OCI-LY7 (cell line): ENCODE results near the gene CYP1B1. TPM values are rescaled to one million over a fixed set of nuclear protein-coding genes. Genes with fewer than 3 reads are reported as not detected.

Experiments used
- BruUV-seq: library from RNA; stranded (reverse); fragments of 400-500 nt; replicated peaks from 2 replicates; lab custom pipeline; 2021; lab: Mats Ljungman, UMichigan
- CTCF ChIA-PET: fragments of 300-600 bp; sonication (Branson Sonifier 250); formaldehyde crosslinking; loops from one replicate; lab custom pipeline; 2022; ENCODE audit warnings: antibody characterized with exemption; ENCODE audit not compliant: unreplicated experiment; lab: Charles Lee
- POLR2A ChIA-PET: fragments of 300-600 bp; sonication (Branson Sonifier 250); formaldehyde crosslinking; loops from one replicate; lab custom pipeline; 2022; ENCODE audit warnings: antibody characterized with exemption; lab: Charles Lee
- DNase-seq: peaks from one replicate; pipeline ENCODE4 v3.0.0-alpha.2; 2015; ENCODE audit warnings: low spot score
- H2AFZ ChIP-seq: fragments of 200-600 bp; sonication (generic), shearing (Covaris generic); 2 replicates; pipeline ENCODE4 v1.6.1; 2014; ENCODE audit warnings: mild to moderate bottlenecking, antibody characterized with exemption, low read length, moderate library complexity
- H3K27ac ChIP-seq: fragments of 200-600 bp; sonication (generic); 2 replicates; pipeline ENCODE4 v1.5.1; 2014; ENCODE audit warnings: mixed run types, low read depth, mild to moderate bottlenecking, moderate library complexity, low read length, inconsistent platforms; ENCODE audit not compliant: poor library complexity, severe bottlenecking
- H3K36me3 ChIP-seq: fragments of 200-600 bp; sonication (generic); 2 replicates; pipeline ENCODE4 v1.6.1; 2014; ENCODE audit warnings: mild to moderate bottlenecking, antibody characterized with exemption, low read length, moderate library complexity, mixed read lengths; ENCODE audit not compliant: insufficient read depth
- H3K4me1 ChIP-seq: fragments of 200-600 bp; sonication (generic); 2 replicates; pipeline ENCODE4 v1.5.1; 2014; ENCODE audit warnings: mild to moderate bottlenecking, low read length; ENCODE audit not compliant: insufficient read depth, poor library complexity, severe bottlenecking
- H3K4me2 ChIP-seq: fragments of 200-600 bp; sonication (generic); 2 replicates; pipeline ENCODE4 v1.6.1; 2014; ENCODE audit warnings: mild to moderate bottlenecking, low read length
- H3K4me3 ChIP-seq: fragments of 200-600 bp; sonication (generic); 2 replicates; pipeline ENCODE4 v1.5.1; 2014; ENCODE audit warnings: mild to moderate bottlenecking, low read depth, low read length; ENCODE audit not compliant: poor library complexity, severe bottlenecking
- H3K79me2 ChIP-seq: fragments of 200-600 bp; sonication (generic); 2 replicates; pipeline ENCODE4 v1.6.1; 2016; ENCODE audit warnings: low read depth, mild to moderate bottlenecking, low read length, moderate library complexity, mixed read lengths; ENCODE audit not compliant: insufficient read depth
- H3K9me2 ChIP-seq: fragments of 200-600 bp; sonication (generic); 2 replicates; pipeline ENCODE4 v1.6.1; 2016; ENCODE audit warnings: mild to moderate bottlenecking, low read length, mixed read lengths; ENCODE audit not compliant: insufficient read depth
- H3K9me3 ChIP-seq: fragments of 200-600 bp; sonication (generic); 2 replicates; pipeline ENCODE4 v1.6.1; 2014; ENCODE audit warnings: mild to moderate bottlenecking, mixed run types, low read length, mixed read lengths
- H4K20me1 ChIP-seq: fragments of 200-600 bp; sonication (generic); 2 replicates; pipeline ENCODE4 v1.6.1; 2014; ENCODE audit warnings: mild to moderate bottlenecking, antibody characterized with exemption, low read length, moderate library complexity, mixed read lengths; ENCODE audit not compliant: insufficient read depth
- CTCF ChIP-seq: fragments of 200-600 bp; sonication (generic); conservative IDR thresholded peaks from 2 replicates; pipeline ENCODE4 v1.5.1; 2014; ENCODE audit warnings: mild to moderate bottlenecking, antibody characterized with exemption, low read length, moderate library complexity, mixed read lengths
- EZH2phosphoT487 ChIP-seq: fragments of 200-600 bp; sonication (generic); IDR thresholded peaks from 2 replicates; pipeline ENCODE4 v1.6.1; 2018; ENCODE audit warnings: low read depth, borderline replicate concordance, mild to moderate bottlenecking, mixed run types, antibody characterized with exemption, low read length, moderate library complexity, mixed read lengths
- intact Hi-C: fragments of 100-400 bp; cut with micrococcal nuclease; formaldehyde crosslinking; loops from one replicate; pipeline ENCODE4 v1.10.0; 2022; ENCODE audit not compliant: unreplicated experiment
- total RNA-seq, 2 experiments: library from RNA; depleted of rRNA in 1 of 2; stranded (reverse); fragments of >200 nt in 1 of 2; shearing (Covaris generic) in 1 of 2; gene quantifications; 2 replicates each; pipeline ENCODE4 v1.2.3, GENCODE V29; 2014 to 2022

Gene CYP1B1
- total RNA-seq, 2 experiments from 2014 or later, result 0.44 TPM; not detected in 1

GRCh38 chr2:38079116-38080052 lies 3.4 kb upstream of the CYP1B1 start:
- no peaks in the 10 kb centered on the region for H3K9me3 ChIP-seq
- no TSS peak for BruUV-seq
- no peak for DNase-seq
- no peaks in the 10 kb centered on the region for H4K20me1 ChIP-seq
- no peak overlapping the region for H3K4me3 ChIP-seq
- TF ChIP-seq EZH2phosphoT487 (no peak), CTCF (no peak)
- POLR2A ChIA-PET, result no interaction called here
- no peak overlapping the region for H3K27ac ChIP-seq
- intact Hi-C loops, result no loop called here
- CTCF ChIA-PET, result no interaction called here
- no peak overlapping the region for H2AFZ ChIP-seq
- no peaks in the 10 kb centered on the region for H3K9me2 ChIP-seq
- no peaks in the 10 kb centered on the region for H3K4me1 ChIP-seq
- no peak overlapping the region for H3K4me2 ChIP-seq
- no peaks in the 10 kb centered on the region for H3K79me2 ChIP-seq
- no peaks in the 10 kb centered on the region for H3K36me3 ChIP-seq

- DNase-seq, result no peak
- no peak overlapping the region for H3K4me3 ChIP-seq
- no TSS peak for BruUV-seq
- intact Hi-C loops, result no loop called here
- POLR2A ChIA-PET, result no interaction called here
- H3K27ac ChIP-seq, result no peak overlapping the region
- no peaks in the 10 kb centered on the region for H3K79me2 ChIP-seq
- H3K9me3 ChIP-seq, result no peaks in the 10 kb centered on the region
- no peaks in the 10 kb centered on the region for H3K4me1 ChIP-seq
- H3K36me3 ChIP-seq, result no peaks in the 10 kb centered on the region
- no peak overlapping the region for H3K4me2 ChIP-seq
- no peaks in the 10 kb centered on the region for H3K9me2 ChIP-seq
- CTCF ChIA-PET, result no interaction called here
- H2AFZ ChIP-seq, result no peak overlapping the region
- no peak for TF ChIP-seq CTCF
- TF ChIP-seq EZH2phosphoT487, result no peak
- no peaks in the 10 kb centered on the region for H4K20me1 ChIP-seq
Measured at GRCh38 chr2:38077431-38077769, 1.4 kb upstream of the CYP1B1 start.
